Activated T-cell treated with anti-CD3 and anti-CD28 coated beads, Interleukin-2, amount 50 U/mL, for 72 hours (primary cell): Measurements from ENCODE around the gene CTRB1. TPM values are rescaled to one million over a fixed set of nuclear protein-coding genes. Genes with fewer than 3 reads are reported as not detected.
"Not testable (repeated sequence)": the region's sequence is repeated elsewhere in the genome, so short reads cannot be mapped to it uniquely, and the experiment has no call there.

ENCODE experiments used
- ATAC-seq, 2 donors: fragments of 150-1000 bp; cut with Tn5 transposase; replicated peaks in 1 of 2; 2 replicates each; pipeline ENCODE4 v1.10.0; 2021; ENCODE audit warnings: moderate library complexity in 2 of 2, mild to moderate bottlenecking in 1 of 2
- DNase-seq, 2 donors: peaks; one replicate each; pipeline ENCODE4 v3.0.0; 2021 to 2022; ENCODE audit warnings: mixed read lengths in 1 of 2
- H3K27ac Mint-ChIP-seq: one replicate; pipeline ENCODE4 v1.8.0; 2022; ENCODE audit warnings: mild to moderate bottlenecking, moderate library complexity, mixed read lengths
- H3K27me3 Mint-ChIP-seq: one replicate; pipeline ENCODE4 v1.8.0; 2022; ENCODE audit warnings: low read depth, mixed read lengths
- H3K36me3 Mint-ChIP-seq, 2 donors: one replicate each; pipeline ENCODE4 v1.8.0; 2022; ENCODE audit warnings: mixed read lengths in 2 of 2, mild to moderate bottlenecking in 1 of 2; ENCODE audit not compliant: insufficient read depth in 2 of 2
- H3K4me1 Mint-ChIP-seq: one replicate; pipeline ENCODE4 v1.8.0; 2022; ENCODE audit warnings: low read depth, mixed read lengths
- H3K4me3 Mint-ChIP-seq, 2 donors: one replicate each; pipeline ENCODE4 v1.8.0; 2022; ENCODE audit warnings: mild to moderate bottlenecking in 2 of 2, mixed read lengths in 2 of 2, moderate library complexity in 2 of 2
- H3K9me3 Mint-ChIP-seq, 2 donors: one replicate each; pipeline ENCODE4 v1.8.0; 2022; ENCODE audit warnings: mixed read lengths in 2 of 2
- total RNA-seq, 2 donors: library from RNA; stranded (reverse); gene quantifications; one replicate each; pipeline ENCODE4 v1.2.3, GENCODE V29; 2022

The CTRB1 gene
- total RNA-seq, 2 donors from 2014 or later: not detected

DNA sequence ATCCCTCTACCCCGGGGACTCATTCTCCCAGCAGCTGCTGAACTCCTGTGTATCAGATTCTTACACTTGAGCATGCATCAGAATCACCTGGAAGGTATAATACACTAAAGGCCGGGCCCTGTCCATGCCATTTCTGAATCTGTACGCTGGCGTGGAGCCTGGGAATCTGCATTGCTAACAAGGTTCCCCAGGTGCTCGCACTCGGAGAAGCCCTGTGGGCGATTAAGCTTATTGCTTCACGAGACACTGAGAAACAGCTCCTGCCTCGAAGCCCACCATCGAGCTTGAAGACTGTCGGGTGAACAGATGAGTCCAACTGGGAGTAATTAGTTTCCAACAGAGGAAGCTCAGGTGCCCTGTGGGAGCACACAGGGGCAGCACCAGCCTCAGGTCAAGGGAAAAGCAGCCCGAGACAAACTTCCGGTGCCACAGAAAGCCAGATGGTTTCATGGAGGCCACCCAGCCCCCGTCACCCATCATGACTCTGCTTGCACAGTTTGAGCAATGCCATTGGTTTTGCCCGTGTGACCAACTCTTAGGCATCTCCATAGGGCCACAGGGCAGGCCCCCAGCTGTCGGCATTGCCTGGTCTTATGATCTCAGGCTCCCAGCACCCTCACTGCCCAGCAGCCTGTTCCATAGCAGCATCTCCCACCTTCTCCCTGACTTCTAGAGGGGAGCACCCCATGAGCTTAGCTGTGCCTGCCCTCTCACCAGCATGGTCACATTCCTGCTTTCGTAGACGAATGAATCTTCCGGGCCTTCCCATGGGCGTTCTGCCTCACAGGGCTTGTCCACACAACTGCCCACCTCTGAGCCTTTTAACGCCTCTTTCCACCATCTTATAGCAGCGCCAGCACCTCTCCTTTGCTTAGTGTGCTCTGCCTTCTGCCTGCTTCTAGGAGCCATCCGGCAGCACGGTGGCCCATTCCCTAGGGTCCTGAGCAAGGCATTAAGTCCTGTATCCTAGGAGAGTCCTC, 22.7 kb upstream of the CTRB1 start:
- DNase-seq (no peak), ATAC-seq (no peak)
- Mint-ChIP-seq H3K4me3 (no peak overlapping the region), H3K27me3 (peaks cover 42% of the 10 kb centered on the region), H3K27ac (no peak overlapping the region), H3K36me3 (no peaks in the 10 kb centered on the region), H3K9me3 (no peaks in the 10 kb centered on the region), H3K4me1 (peaks cover 12% of the 10 kb centered on the region)

DNA sequence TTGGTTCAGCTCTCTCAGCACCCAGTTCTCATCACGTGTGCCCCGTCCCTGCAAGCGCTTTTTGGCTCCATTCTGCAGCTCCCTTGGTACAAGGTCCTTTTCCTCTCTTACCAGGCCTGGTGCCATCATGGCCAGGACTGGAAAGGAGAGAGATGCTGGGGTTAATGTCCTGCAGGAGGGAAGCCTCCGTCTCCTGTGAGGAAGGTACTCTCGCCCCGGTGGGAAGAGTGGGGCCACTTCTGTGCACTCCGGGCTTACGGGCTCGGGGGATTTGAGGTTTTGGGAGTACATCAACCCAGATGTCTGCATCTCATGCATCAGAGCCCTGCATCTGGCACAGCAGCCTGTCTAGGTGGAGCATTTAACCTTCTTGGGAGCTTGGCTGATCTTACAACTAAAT, 22.0 kb upstream of the CTRB1 start:
- H3K9me3 Mint-ChIP-seq: no peaks in the 10 kb centered on the region
- H3K36me3 Mint-ChIP-seq: no peaks in the 10 kb centered on the region
- H3K27ac Mint-ChIP-seq: no peak overlapping the region
- no peak for ATAC-seq
- no peak for DNase-seq
- H3K4me3 Mint-ChIP-seq: no peak overlapping the region
- peaks cover 45% of the 10 kb centered on the region for H3K27me3 Mint-ChIP-seq
- peaks cover 16% of the 10 kb centered on the region for H3K4me1 Mint-ChIP-seq

DNA sequence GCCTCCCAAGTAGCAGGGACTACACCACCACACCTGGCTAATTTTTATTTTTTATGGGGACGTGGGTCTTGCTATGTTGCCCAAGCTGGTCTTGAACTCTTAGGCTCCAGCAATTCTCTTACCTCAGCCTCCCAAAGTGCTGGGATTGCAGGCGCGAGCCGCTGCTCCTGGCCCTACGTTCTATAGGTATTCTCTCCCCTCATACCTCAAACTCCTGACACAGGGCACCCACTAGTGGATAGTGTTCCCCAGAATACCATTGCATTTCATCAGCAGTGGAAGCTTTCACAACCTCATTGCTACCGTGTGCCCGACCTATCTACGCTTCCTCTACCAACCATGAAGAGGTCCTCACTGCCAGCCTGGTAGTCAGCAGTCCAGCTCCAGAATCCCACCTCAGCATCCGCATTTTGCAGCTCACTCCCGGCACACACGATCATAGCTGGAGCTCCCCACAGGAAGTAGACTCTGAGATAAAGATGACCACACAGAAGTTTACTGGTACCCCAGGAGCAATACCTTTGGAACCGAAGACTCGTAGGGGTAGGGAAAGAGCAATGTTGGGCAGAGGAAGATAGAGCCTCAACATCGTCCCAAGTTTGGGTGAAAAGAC, 21.2 kb upstream of the CTRB1 start:
- Mint-ChIP-seq H3K36me3 (no peaks in the 10 kb centered on the region), H3K9me3 (no peaks in the 10 kb centered on the region), H3K27ac (no peak overlapping the region), H3K4me1 (peaks cover 16% of the 10 kb centered on the region), H3K27me3 (peaks cover 45% of the 10 kb centered on the region), H3K4me3 (no peak overlapping the region)
- no peak for DNase-seq
- ATAC-seq: no peak

DNA sequence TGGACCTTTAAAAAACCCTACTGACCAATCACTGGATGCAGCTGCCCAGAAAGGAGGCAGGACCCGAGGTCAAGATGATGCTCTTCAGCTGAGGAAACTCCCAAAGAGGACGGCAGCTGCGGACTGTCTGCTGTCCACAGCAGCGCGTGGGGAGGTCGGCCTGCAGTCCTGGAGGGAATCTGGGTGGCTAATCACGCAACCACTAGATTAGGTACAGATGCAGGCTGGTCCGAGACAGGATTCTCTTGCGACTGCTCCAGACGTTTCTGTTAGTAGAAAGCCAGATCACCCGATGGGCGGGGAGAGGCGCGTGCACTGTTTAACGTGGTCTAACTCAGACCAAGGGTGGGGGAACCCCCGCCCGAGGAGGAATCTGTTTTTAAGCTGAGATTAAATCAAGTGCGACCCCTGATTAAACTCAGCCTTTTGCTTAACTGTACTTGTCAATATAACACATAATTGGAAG, 20.6 kb upstream of the CTRB1 start:
- H3K36me3 Mint-ChIP-seq: no peaks in the 10 kb centered on the region
- ATAC-seq: no peak

DNA sequence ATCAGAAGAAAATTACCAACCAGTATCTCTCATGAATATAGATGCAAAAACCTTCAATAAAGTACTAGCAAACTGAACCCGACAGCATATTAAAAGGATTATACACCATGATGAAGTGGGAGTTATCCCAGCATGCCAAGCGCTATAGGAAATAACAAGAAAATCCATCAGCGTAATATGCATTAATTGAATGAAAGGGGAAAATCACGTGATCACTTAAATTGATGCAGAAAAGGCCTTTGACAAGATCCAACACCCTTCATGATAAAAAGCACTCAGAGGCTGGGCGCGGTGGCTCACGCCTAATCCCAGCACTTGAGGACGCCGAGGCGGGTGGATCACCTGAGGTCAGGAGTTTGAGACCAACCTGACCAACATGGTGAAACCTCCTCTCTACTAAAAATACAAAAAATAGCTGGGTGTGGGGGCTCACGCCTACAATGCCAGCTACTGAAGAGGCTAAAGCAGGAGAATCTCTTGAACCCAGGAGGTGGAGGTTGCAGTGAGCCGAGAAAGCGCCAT, 16.7 kb upstream of the CTRB1 start:
- peaks cover 16% of the 10 kb centered on the region for H3K4me1 Mint-ChIP-seq
- ATAC-seq (no peak), DNase-seq (no peak)
- no peak overlapping the region for H3K4me3 Mint-ChIP-seq
- H3K9me3 Mint-ChIP-seq: no peaks in the 10 kb centered on the region
- peaks cover 30% of the 10 kb centered on the region for H3K27me3 Mint-ChIP-seq
- H3K36me3 Mint-ChIP-seq: no peaks in the 10 kb centered on the region
- H3K27ac Mint-ChIP-seq: no peak overlapping the region

More for the DNA sequence above, 20.6 kb upstream of the CTRB1 start:
- no peak for DNase-seq
- peaks cover 45% of the 10 kb centered on the region for H3K27me3 Mint-ChIP-seq
- no peaks in the 10 kb centered on the region for H3K9me3 Mint-ChIP-seq
- H3K4me3 Mint-ChIP-seq: no peak overlapping the region
- H3K4me1 Mint-ChIP-seq: peaks cover 16% of the 10 kb centered on the region
- no peak overlapping the region for H3K27ac Mint-ChIP-seq

DNA sequence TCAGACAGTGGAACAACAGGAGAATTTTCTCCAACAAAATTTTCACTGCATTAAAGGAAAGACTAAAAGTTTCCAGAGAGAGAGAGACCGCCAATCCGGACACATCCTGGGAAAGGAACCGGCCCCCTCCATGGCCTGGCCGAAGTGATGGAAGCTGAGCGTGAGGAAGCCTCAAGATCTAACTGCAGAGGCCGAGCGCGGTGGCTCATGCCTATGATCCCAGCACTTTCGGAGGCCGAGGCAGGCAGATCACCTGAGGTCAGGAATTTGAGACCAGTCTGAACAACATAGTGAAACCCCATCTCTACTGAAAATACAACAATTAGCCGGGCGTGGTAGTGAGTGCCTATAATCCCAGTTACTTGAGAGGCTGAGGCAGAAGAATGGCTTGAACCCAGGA, 15.7 kb upstream of the CTRB1 start:
- Mint-ChIP-seq H3K36me3 (no peaks in the 10 kb centered on the region), H3K27me3 (peaks cover 21% of the 10 kb centered on the region), H3K4me1 (peaks cover 16% of the 10 kb centered on the region), H3K9me3 (no peaks in the 10 kb centered on the region), H3K4me3 (no peak overlapping the region), H3K27ac (no peak overlapping the region)
- DNase-seq (no peak), ATAC-seq (no peak)

DNA sequence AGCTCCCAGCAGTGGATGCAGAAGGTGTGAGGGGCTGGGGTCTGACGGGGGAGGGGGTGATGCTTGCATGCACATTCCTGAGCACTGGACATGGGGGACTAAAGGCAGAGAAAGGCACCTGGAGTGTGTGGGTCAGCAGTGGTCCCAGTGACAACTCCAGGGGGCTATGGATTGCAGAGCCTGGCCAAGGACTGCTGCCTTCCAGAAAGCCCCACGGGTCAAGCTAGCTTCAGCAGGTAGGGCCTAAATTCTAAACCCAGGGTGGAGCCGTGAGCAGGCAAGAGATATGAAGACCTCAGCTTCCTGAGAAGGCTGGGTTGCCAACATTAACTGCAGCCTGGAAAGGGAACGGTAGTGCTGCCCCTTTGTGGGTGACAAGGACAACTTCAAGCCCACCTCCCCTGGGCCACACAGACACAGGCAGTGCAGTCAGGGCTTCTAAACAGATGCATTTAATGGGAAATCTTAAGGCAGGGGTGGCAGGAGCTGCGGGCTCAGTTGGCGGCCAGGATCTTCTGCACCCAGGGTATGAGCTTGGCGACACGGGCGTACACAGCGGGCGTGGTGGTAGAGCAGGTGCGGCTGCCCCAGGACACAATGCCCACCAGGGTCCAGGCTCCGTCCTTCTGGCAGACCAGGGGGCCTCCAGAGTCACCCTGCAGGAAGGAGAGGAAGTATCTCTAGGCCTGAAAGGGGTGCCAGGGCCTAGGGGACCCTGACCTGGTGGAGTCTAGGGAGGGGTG, 14.9 kb upstream of the CTRB1 start:
- H3K9me3 Mint-ChIP-seq: no peaks in the 10 kb centered on the region
- no peak overlapping the region for H3K27ac Mint-ChIP-seq
- no peaks in the 10 kb centered on the region for H3K36me3 Mint-ChIP-seq
- no peak for DNase-seq
- ATAC-seq: no peak
- H3K4me1 Mint-ChIP-seq: peaks cover 16% of the 10 kb centered on the region
- H3K4me3 Mint-ChIP-seq: no peak overlapping the region
- H3K27me3 Mint-ChIP-seq: peaks cover 16% of the 10 kb centered on the region

DNA sequence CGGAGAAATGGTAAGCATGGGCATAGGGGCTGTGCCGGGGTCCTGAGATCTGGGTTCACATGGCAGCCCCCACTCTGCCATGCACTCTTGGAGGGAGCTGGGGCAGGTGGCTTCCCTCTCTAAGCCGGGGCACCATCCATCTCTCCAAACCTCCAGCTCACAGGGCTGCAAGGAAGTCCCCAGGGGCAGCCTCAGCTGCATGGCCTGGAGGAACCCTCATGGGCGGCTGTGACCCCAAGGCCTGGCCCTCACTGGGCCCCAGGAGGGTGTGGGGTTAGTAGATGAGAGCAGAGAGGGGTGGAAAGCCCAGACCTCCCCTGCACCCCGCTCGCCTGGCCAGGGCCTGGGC, 14.4 kb upstream of the CTRB1 start:
- Mint-ChIP-seq H3K9me3 (no peaks in the 10 kb centered on the region), H3K27ac (no peak overlapping the region), H3K27me3 (peaks cover 16% of the 10 kb centered on the region), H3K4me1 (peaks cover 16% of the 10 kb centered on the region), H3K36me3 (no peaks in the 10 kb centered on the region), H3K4me3 (no peak overlapping the region)
- ATAC-seq (no peak), DNase-seq (no peak)

DNA sequence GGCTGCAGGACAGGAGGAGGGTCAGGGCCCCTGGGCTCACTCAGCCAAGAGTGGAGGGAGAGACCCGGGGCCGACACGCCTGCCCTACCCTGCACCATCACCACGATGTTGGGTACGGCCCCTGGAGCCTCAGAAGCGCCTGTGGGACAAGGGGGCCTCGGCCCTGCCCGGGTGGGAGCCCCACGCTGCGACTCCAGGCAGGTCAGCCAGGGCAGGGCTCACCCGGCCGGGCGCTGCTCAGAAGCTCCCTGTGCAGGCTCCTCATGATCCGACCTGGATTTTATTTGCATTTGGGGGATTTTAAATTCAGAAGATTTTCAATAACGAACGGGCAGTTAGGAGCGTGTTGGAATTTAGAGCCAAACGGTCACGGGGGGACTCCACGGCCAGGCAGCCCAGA, 13.9 kb upstream of the CTRB1 start:
- peaks cover 13% of the 10 kb centered on the region for H3K4me1 Mint-ChIP-seq
- H3K9me3 Mint-ChIP-seq, H3K27ac Mint-ChIP-seq, ATAC-seq, DNase-seq, H3K36me3 Mint-ChIP-seq, H3K4me3 Mint-ChIP-seq: not testable (repeated sequence)
- H3K27me3 Mint-ChIP-seq: peaks cover 14% of the 10 kb centered on the region

DNA sequence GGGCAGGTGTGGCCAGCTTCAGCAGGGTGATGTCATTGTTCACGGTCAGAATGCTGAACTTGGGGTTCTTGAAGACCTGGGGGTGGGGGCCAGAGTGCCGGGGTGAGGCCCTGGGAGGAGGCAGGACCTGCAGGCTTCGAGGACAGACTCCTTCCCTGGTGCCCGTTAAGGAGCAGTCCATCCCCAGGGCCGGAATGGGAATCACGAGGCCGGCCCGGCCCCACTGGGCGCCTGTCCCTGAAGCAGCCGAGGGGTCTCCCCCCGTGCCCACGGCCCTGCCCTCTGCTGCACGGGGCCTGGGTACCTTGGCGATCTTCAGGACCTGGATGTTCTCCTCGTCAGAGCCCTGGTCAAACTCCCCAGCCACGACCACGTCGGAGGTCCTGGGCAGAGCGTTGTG, 13.3 kb upstream of the CTRB1 start:
- not testable (repeated sequence) for H3K9me3 Mint-ChIP-seq, ATAC-seq, DNase-seq, H3K4me3 Mint-ChIP-seq, H3K36me3 Mint-ChIP-seq, H3K27ac Mint-ChIP-seq, H3K27me3 Mint-ChIP-seq
- H3K4me1 Mint-ChIP-seq: peaks cover 11% of the 10 kb centered on the region

DNA sequence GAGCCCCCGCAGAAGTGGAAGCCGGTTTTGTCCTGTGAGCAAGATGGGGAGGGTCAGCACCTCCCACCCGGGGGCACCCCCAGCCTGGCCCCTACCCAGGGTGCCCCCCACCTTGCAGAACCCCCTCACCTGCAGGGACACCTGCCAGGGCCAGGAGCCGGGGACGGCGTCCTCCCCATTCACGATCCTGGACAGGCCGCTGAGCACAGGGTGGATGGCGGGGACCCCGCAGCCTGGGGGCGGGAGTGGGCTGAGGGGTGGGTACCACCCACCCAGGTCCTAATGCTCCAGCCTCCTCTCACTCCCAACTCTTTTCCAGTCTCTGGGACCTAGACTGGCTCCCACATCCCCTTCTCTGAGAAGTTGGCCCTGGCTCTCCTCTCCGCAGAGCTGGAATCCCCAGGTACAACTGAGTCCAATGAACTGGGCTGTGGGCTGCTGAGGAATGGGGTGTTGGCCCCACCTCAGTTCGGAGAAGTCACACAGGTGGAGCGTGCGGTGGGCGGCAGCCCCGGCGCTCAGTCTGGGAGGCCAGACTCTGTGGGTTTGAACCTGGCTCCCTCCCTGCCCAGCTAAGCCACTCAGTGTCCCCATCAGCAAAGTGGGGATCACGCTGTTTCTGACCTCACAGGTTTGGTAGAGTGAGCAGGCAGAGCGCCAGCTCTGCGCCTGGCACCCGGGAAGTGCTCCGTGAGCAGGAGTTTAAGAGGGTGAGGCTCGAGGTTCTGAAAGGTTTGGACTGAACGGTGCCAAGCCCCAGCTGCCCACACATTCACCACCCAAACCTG, 12.6 kb upstream of the CTRB1 start:
- H3K27me3 Mint-ChIP-seq, ATAC-seq, H3K36me3 Mint-ChIP-seq: not testable (repeated sequence)

DNA sequence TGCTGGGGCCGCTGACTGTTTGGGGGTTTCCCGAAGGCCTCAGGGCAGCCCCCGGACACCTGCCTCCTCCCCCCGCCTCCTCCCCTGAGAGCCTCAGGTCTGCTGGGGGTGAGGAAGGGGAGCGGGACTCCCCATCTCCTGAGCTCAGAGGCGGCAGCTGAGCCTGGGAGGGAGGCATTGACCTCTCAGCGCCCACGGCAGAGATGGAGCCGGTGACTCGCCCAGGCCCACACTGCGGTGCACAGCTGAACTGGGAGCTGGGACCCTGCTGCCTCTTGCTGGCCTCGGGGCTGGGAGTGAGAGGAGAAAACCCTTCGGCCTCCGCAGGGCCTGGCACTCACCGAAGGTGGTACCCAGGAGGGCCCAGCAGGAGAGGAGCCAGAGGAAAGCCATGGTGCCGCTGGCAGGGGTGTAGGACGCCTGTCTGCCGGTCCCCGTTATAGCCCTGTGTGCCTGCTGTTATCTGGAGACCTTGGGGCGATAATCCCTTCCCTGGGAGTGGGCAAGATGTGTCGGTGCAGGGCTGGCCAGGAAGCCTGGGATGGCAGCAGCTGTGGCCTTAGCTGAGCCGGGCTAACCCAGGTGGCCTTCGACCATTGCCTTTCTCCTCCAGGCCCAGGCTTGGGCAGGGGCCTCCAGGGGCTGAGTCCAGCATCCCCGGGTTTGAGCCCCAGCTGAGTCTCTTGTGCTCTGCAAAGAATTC, 11.9 kb upstream of the CTRB1 start, which contains the start of gene CTRB2:
TSS of gene CTRB2 (minus strand) at position 413 of the 703 bp plus-strand sequence. CDS start at position 393, 20 bp downstream.
- no peak for ATAC-seq
- Mint-ChIP-seq H3K36me3 (no peaks in the 10 kb centered on the region), H3K27me3 (no peaks in the 10 kb centered on the region), H3K4me1 (no peaks in the 10 kb centered on the region), H3K9me3 (no peaks in the 10 kb centered on the region), H3K4me3 (no peak within 1 kb of the TSS), H3K27ac (no peak within 1 kb of the TSS)
- no peak for DNase-seq

More for the DNA sequence above, 12.6 kb upstream of the CTRB1 start:
- H3K4me3 Mint-ChIP-seq, H3K9me3 Mint-ChIP-seq, H3K4me1 Mint-ChIP-seq, H3K27ac Mint-ChIP-seq, DNase-seq: not testable (repeated sequence)
